ENCODE results near the gene GRIN1.

The GRIN1 gene

GRCh38 chr9:137162505-137163364 is 23.8 kb downstream of the GRIN1 start:
- Histone ChIP-seq H3K36me3 (ENCODE audit: control insufficient read depth, insufficient read depth, low read length) (no peaks in the 10 kb centered on the region), H3K4me3 (replicated peaks; ENCODE audit: low read depth, low read length) (no peak overlapping the region), H3K27me3 (replicated peaks; ENCODE audit: control insufficient read depth, insufficient read depth, low read length) (no peaks in the 10 kb centered on the region; the same call in 1 of the 2 replicates)
- DNase-seq (ENCODE audit: extremely low read depth, insufficient read length), result no peak
- TF ChIP-seq CTCF (IDR thresholded peaks at IDR 0.05; ENCODE audit: insufficient read depth, low read length, poor library complexity, severe bottlenecking), result no peak

- H3K4me3 ChIP-seq (replicated peaks; ENCODE audit: low read depth, low read length), result no peak overlapping the region
- no peak for TF ChIP-seq CTCF (IDR thresholded peaks at IDR 0.05; ENCODE audit: insufficient read depth, low read length, poor library complexity, severe bottlenecking)
- no peak for DNase-seq (ENCODE audit: extremely low read depth, insufficient read length)
- H3K27me3 ChIP-seq (replicated peaks; ENCODE audit: control insufficient read depth, insufficient read depth, low read length), result no peaks in the 10 kb centered on the region; the same call in 1 of the 2 replicates
- no peaks in the 10 kb centered on the region for H3K36me3 ChIP-seq (ENCODE audit: control insufficient read depth, insufficient read depth, low read length)
Measured at GRCh38 chr9:137163365-137163715, 24.4 kb downstream of the GRIN1 start.

GRCh38 chr9:137163805-137164204 is 24.9 kb downstream of the GRIN1 start:
- no peak overlapping the region for H3K4me3 ChIP-seq (replicated peaks; ENCODE audit: low read depth, low read length)
- H3K27me3 ChIP-seq (replicated peaks; ENCODE audit: control insufficient read depth, insufficient read depth, low read length), result no peaks in the 10 kb centered on the region; the same call in 1 of the 2 replicates
- TF ChIP-seq CTCF (IDR thresholded peaks at IDR 0.05; ENCODE audit: insufficient read depth, low read length, poor library complexity, severe bottlenecking), result no peak
- DNase-seq (ENCODE audit: extremely low read depth, insufficient read length), result no peak
- no peaks in the 10 kb centered on the region for H3K36me3 ChIP-seq (ENCODE audit: control insufficient read depth, insufficient read depth, low read length)

GRCh38 chr9:137164370-137165249 is 25.7 kb downstream of the GRIN1 start:
- Histone ChIP-seq H3K4me3 (replicated peaks; ENCODE audit: low read depth, low read length) (no peak overlapping the region), H3K36me3 (ENCODE audit: control insufficient read depth, insufficient read depth, low read length) (no peaks in the 10 kb centered on the region), H3K27me3 (replicated peaks; ENCODE audit: control insufficient read depth, insufficient read depth, low read length) (no peaks in the 10 kb centered on the region; the same call in 1 of the 2 replicates)
- DNase-seq (ENCODE audit: extremely low read depth, insufficient read length), result no peak
- TF ChIP-seq CTCF (IDR thresholded peaks at IDR 0.05; ENCODE audit: insufficient read depth, low read length, poor library complexity, severe bottlenecking), result no peak

GRCh38 chr9:137165250-137165836 is 26.4 kb downstream of the GRIN1 start:
- no peaks in the 10 kb centered on the region; the same call in 1 of the 2 replicates for H3K27me3 ChIP-seq (replicated peaks; ENCODE audit: control insufficient read depth, insufficient read depth, low read length)
- no peak for TF ChIP-seq CTCF (IDR thresholded peaks at IDR 0.05; ENCODE audit: insufficient read depth, low read length, poor library complexity, severe bottlenecking)

More at GRCh38 chr9:137165250-137165836, 26.4 kb downstream of the GRIN1 start:
- Histone ChIP-seq H3K4me3 (replicated peaks; ENCODE audit: low read depth, low read length) (no peak overlapping the region), H3K36me3 (ENCODE audit: control insufficient read depth, insufficient read depth, low read length) (no peaks in the 10 kb centered on the region)
- no peak for DNase-seq (ENCODE audit: extremely low read depth, insufficient read length)
